ENCODE measurements around the gene CYP4F11. TPM values are rescaled to one million over a fixed set of nuclear protein-coding genes. Genes with fewer than 3 reads are reported as not detected.

Gene CYP4F11
- 0.89 and 1.3 TPM in 2 replicates for polyA plus RNA-seq

GRCh38 chr19:15934332-15935078 is at the start of gene CYP4F11:
CYP4F11 (minus strand) TSS chr19:15934529; CDS start chr19:15934408, 121 bp downstream.

GRCh38 chr19:15948223-15949058 is 14.1 kb upstream of the CYP4F11 start, which contains the start of gene OR10H4:
OR10H4 (plus strand) TSS chr19:15949008; CDS start chr19:15949008, 0 bp downstream.

GRCh38 chr19:15897738-15898276 is 36.5 kb downstream of the CYP4F11 start, which contains the start of gene CYP4F2:
CYP4F2 (minus strand) TSS chr19:15898074; CDS start chr19:15897611, 463 bp downstream.

Other genes with a start within 250 kb of the CYP4F11 start
- not detected in 2 replicates for gene OR10H2, start 206.5 kb downstream of the CYP4F11 start, polyA plus RNA-seq
- gene OR10H3, start 196.5 kb downstream of the CYP4F11 start, polyA plus RNA-seq: not detected in 2 replicates
- gene OR10H5, start 146.9 kb downstream of the CYP4F11 start, polyA plus RNA-seq: not detected in 2 replicates
- gene OR10H1, start 118.9 kb downstream of the CYP4F11 start, polyA plus RNA-seq: not detected in 2 replicates
- not detected in 2 replicates for gene CYP4F2, start 36.5 kb downstream of the CYP4F11 start, polyA plus RNA-seq
- not detected in 2 replicates for gene OR10H4, start 14.5 kb upstream of the CYP4F11 start, polyA plus RNA-seq
- 19.5 and 26.0 TPM in 2 replicates for gene TPM4, start 142.0 kb upstream of the CYP4F11 start, polyA plus RNA-seq
- gene RAB8A, start 177.4 kb upstream of the CYP4F11 start, polyA plus RNA-seq: 14.8 and 20.2 TPM in 2 replicates
- not detected in 2 replicates for gene HSH2D, start 209.2 kb upstream of the CYP4F11 start, polyA plus RNA-seq
- gene CIB3, start 239.0 kb upstream of the CYP4F11 start, polyA plus RNA-seq: not detected in 2 replicates

Measured in Purkinje cell (primary cell).